Upper lobe of right lung (tissue), 1 donor: ENCODE results near the gene ZFP64. TPM values are rescaled to one million over a fixed set of nuclear protein-coding genes. Genes with fewer than 3 reads are reported as not detected.
A peak's percentile ranks its signal among the peaks of the same experiment; 100 is the strongest.

Experiments
- ATAC-seq: fragments of 200-7000 bp; cut with Tn5 transposase; one replicate; pipeline ENCODE4 v1.9.1; 2020; ENCODE audit warnings: mild to moderate bottlenecking, moderate library complexity
- DNase-seq: peaks from one replicate; pipeline ENCODE4 v3.0.0-alpha.2; 2020
- H3K27ac ChIP-seq: fragments of 200-600 bp; one replicate; pipeline ENCODE4 v1.8.0; 2022
- H3K27me3 ChIP-seq: fragments of 200-600 bp; one replicate; pipeline ENCODE4 v1.8.0; 2022; ENCODE audit warnings: mild to moderate bottlenecking
- H3K36me3 ChIP-seq: fragments of 200-600 bp; one replicate; pipeline ENCODE4 v1.8.0; 2022
- H3K4me1 ChIP-seq: fragments of 200-600 bp; one replicate; pipeline ENCODE4 v1.8.0; 2022
- H3K4me3 ChIP-seq: fragments of 200-600 bp; one replicate; pipeline ENCODE4 v1.8.0; 2022; ENCODE audit warnings: mild to moderate bottlenecking
- H3K9me3 ChIP-seq: fragments of 200-600 bp; one replicate; pipeline ENCODE4 v1.8.0; 2022
- CTCF ChIP-seq: fragments of 200-600 bp; IDR thresholded peaks from one replicate; pipeline ENCODE4 v1.8.0; 2022; ENCODE audit warnings: antibody characterized with exemption
- intact Hi-C: fragments of 100-400 bp; cut with DNase I; formaldehyde crosslinking; loops from one replicate; pipeline ENCODE4 v1.11.0; 2022
- total RNA-seq: library from RNA; stranded (reverse); fragmentation: NEBNext Ultra II Directional; extraction: Animal tissue kit (Norgen Biotek cat#: 25700); gene quantifications from one replicate; pipeline ENCODE4 v1.2.1, GENCODE V29; 2021
- donor health status: DM: no; HTN: yes; CAD: no; lungs with severe emphysema.

The ZFP64 gene
- total RNA-seq, 1 donor from 2014 or later, result 10.4 TPM

- intact Hi-C loops, result no loop called here
- peak; percentile 38 for ATAC-seq
- H3K4me1 ChIP-seq, result peaks cover 8% of the 10 kb centered on the region
Observed at GRCh38 chr20:52190437-52191131, 995 bp downstream of the ZFP64 start.

GRCh38 chr20:52181766-52182165 is 9.8 kb downstream of the ZFP64 start:
- H3K27ac ChIP-seq, result no peak overlapping the region
- ATAC-seq (no peak), DNase-seq (no peak)
- intact Hi-C loops, result no loop called here
- no peaks in the 10 kb centered on the region for H3K9me3 ChIP-seq
- H3K4me3 ChIP-seq, result no peak overlapping the region
- TF ChIP-seq CTCF, result no peak
- H3K4me1 ChIP-seq, result no peaks in the 10 kb centered on the region
- no peaks in the 10 kb centered on the region for H3K27me3 ChIP-seq
- H3K36me3 ChIP-seq, result peaks cover 29% of the 10 kb centered on the region

More at GRCh38 chr20:52190437-52191131, 995 bp downstream of the ZFP64 start:
- H3K9me3 ChIP-seq, result no peaks in the 10 kb centered on the region
- DNase-seq, result no peak
- H3K27me3 ChIP-seq, result no peaks in the 10 kb centered on the region
- H3K27ac ChIP-seq, result peak overlapping the region; percentile 93
- peak overlapping the region; percentile 86 for H3K4me3 ChIP-seq
- peaks cover 13% of the 10 kb centered on the region for H3K36me3 ChIP-seq
- TF ChIP-seq CTCF, result no peak

GRCh38 chr20:52180180-52180840 is 11.3 kb downstream of the ZFP64 start:
- no peaks in the 10 kb centered on the region for H3K4me1 ChIP-seq
- no peak for ATAC-seq
- intact Hi-C loops, result no loop called here
- no peak overlapping the region for H3K27ac ChIP-seq
- DNase-seq, result no peak
- peaks cover 18% of the 10 kb centered on the region for H3K36me3 ChIP-seq
- no peak overlapping the region for H3K4me3 ChIP-seq
- TF ChIP-seq CTCF, result no peak
- no peaks in the 10 kb centered on the region for H3K27me3 ChIP-seq
- H3K9me3 ChIP-seq, result no peaks in the 10 kb centered on the region

- no peak for DNase-seq
Observed at GRCh38 chr20:52179331-52180179, 12.0 kb downstream of the ZFP64 start.

More at GRCh38 chr20:52179331-52180179, 12.0 kb downstream of the ZFP64 start:
- TF ChIP-seq CTCF, result no peak
- H3K4me3 ChIP-seq, result no peak overlapping the region
- no peaks in the 10 kb centered on the region for H3K4me1 ChIP-seq
- intact Hi-C loops, result no loop called here
- peaks cover 18% of the 10 kb centered on the region for H3K36me3 ChIP-seq
- H3K27me3 ChIP-seq, result no peaks in the 10 kb centered on the region
- H3K9me3 ChIP-seq, result no peaks in the 10 kb centered on the region
- ATAC-seq, result no peak
- no peak overlapping the region for H3K27ac ChIP-seq
